Subcutaneous abdominal adipose tissue (tissue), 5 donors: ENCODE data around the gene OTX1.

ENCODE experiments used
- H3K27ac ChIP-seq: one replicate; pipeline ENCODE4 v1.7.0; 2013; ENCODE audit warnings: low read depth, mild to moderate bottlenecking, inconsistent platforms, low read length, moderate library complexity
- H3K27me3 ChIP-seq, 5 donors: one replicate each; pipeline ENCODE4 v1.7.0; 2013; ENCODE audit warnings: low read length in 5 of 5, inconsistent platforms in 1 of 5; ENCODE audit not compliant: control insufficient read depth in 5 of 5, insufficient read depth in 4 of 5
- H3K36me3 ChIP-seq, 5 donors: one replicate each; pipeline ENCODE4 v1.7.0; 2013; ENCODE audit warnings: low read length in 5 of 5; ENCODE audit not compliant: control insufficient read depth in 5 of 5, insufficient read depth in 5 of 5
- H3K4me1 ChIP-seq, 5 donors: one replicate each; pipeline ENCODE4 v1.7.0; 2013; ENCODE audit warnings: low read length in 5 of 5, mild to moderate bottlenecking in 3 of 5, moderate library complexity in 1 of 5; ENCODE audit not compliant: control insufficient read depth in 5 of 5, insufficient read depth in 5 of 5
- H3K4me3 ChIP-seq, 5 donors: one replicate each; pipeline ENCODE4 v1.7.0; 2013; ENCODE audit warnings: low read length in 5 of 5, low read depth in 1 of 5
- H3K9ac ChIP-seq, 5 donors: one replicate each; pipeline ENCODE4 v1.7.0; 2013; ENCODE audit warnings: low read length in 5 of 5, mild to moderate bottlenecking in 4 of 5, moderate library complexity in 3 of 5
- H3K9me3 ChIP-seq, 5 donors: one replicate each; pipeline ENCODE4 v1.7.0; 2013; ENCODE audit warnings: low read length in 5 of 5; ENCODE audit not compliant: control insufficient read depth in 5 of 5
- donor health status: healthy.
- donor health status: healthy.
- donor health status: healthy.
- donor health status: healthy.
- donor health status: healthy.

Gene OTX1

GRCh38 chr2:63050334-63051041, at the start of gene OTX1:
Gene OTX1 (plus strand): TSS chr2:63050830. CDS start chr2:63052991, 2,161 bp downstream.
- Histone ChIP-seq H3K9ac (peak within 1 kb of the TSS in 3 of 5 donors; percentile 6 to 48 (median 35)), H3K36me3 (peaks cover 4 to 12% (median 11%) of the 10 kb centered on the region in 5 donors), H3K27ac (no peak within 1 kb of the TSS), H3K9me3 (peaks cover 0 to under 1% (median 0%) of the 10 kb centered on the region in 5 donors), H3K27me3 (peaks cover 23 to 63% (median 58%) of the 10 kb centered on the region in 5 donors), H3K4me3 (peak within 1 kb of the TSS; percentile 57 to 82 (median 64)), H3K4me1 (peaks cover 0 to 73% (median 56%) of the 10 kb centered on the region in 5 donors)

GRCh38 chr2:63001576-63001975, 49.1 kb upstream of the OTX1 start:
- Histone ChIP-seq H3K27ac (no peak overlapping the region), H3K36me3 (peaks cover 7 to 31% (median 20%) of the 10 kb centered on the region in 5 donors), H3K9ac (no peak overlapping the region), H3K9me3 (no peaks in the 10 kb centered on the region), H3K4me1 (peaks cover 0 to 12% (median 6%) of the 10 kb centered on the region in 5 donors), H3K27me3 (no peaks in the 10 kb centered on the region), H3K4me3 (no peak overlapping the region)

GRCh38 chr2:63003351-63003750, 47.3 kb upstream of the OTX1 start:
- H3K9ac ChIP-seq: no peak overlapping the region
- peaks cover 0 to 29% (median 11%) of the 10 kb centered on the region in 5 donors for H3K36me3 ChIP-seq
- H3K4me3 ChIP-seq: no peak overlapping the region
- no peak overlapping the region for H3K27ac ChIP-seq
- H3K9me3 ChIP-seq: no peaks in the 10 kb centered on the region
- no peaks in the 10 kb centered on the region for H3K27me3 ChIP-seq
- peaks cover 0 to 12% (median 6%) of the 10 kb centered on the region in 5 donors for H3K4me1 ChIP-seq

GRCh38 chr2:63007813-63008458, 42.7 kb upstream of the OTX1 start:
- no peak overlapping the region for H3K27ac ChIP-seq
- no peak overlapping the region for H3K4me3 ChIP-seq
- no peak overlapping the region for H3K9ac ChIP-seq
- peaks cover 0 to 40% (median 9%) of the 10 kb centered on the region in 5 donors for H3K36me3 ChIP-seq
- H3K4me1 ChIP-seq: no peaks in the 10 kb centered on the region
- H3K9me3 ChIP-seq: no peaks in the 10 kb centered on the region
- H3K27me3 ChIP-seq: no peaks in the 10 kb centered on the region

GRCh38 chr2:63008838-63009237, 41.8 kb upstream of the OTX1 start:
- H3K27ac ChIP-seq: no peak overlapping the region
- H3K4me1 ChIP-seq: no peaks in the 10 kb centered on the region
- H3K36me3 ChIP-seq: peaks cover 0 to 42% (median 18%) of the 10 kb centered on the region in 5 donors
- no peaks in the 10 kb centered on the region for H3K27me3 ChIP-seq
- no peak overlapping the region for H3K4me3 ChIP-seq
- no peak overlapping the region for H3K9ac ChIP-seq
- H3K9me3 ChIP-seq: no peaks in the 10 kb centered on the region

GRCh38 chr2:63009490-63009889, 41.1 kb upstream of the OTX1 start:
- H3K36me3 ChIP-seq: peaks cover 0 to 38% (median 19%) of the 10 kb centered on the region in 5 donors
- H3K4me1 ChIP-seq: no peaks in the 10 kb centered on the region
- no peak overlapping the region for H3K27ac ChIP-seq
- H3K9ac ChIP-seq: no peak overlapping the region
- no peaks in the 10 kb centered on the region for H3K27me3 ChIP-seq
- no peaks in the 10 kb centered on the region for H3K9me3 ChIP-seq
- H3K4me3 ChIP-seq: no peak overlapping the region

- no peak overlapping the region for H3K27ac ChIP-seq
- no peaks in the 10 kb centered on the region for H3K27me3 ChIP-seq
- no peak overlapping the region for H3K4me3 ChIP-seq
- H3K36me3 ChIP-seq: peaks cover 3 to 29% (median 22%) of the 10 kb centered on the region in 5 donors
- H3K9me3 ChIP-seq: no peaks in the 10 kb centered on the region
- H3K4me1 ChIP-seq: no peaks in the 10 kb centered on the region
- H3K9ac ChIP-seq: no peak overlapping the region
Observed at GRCh38 chr2:63012541-63012940, 38.1 kb upstream of the OTX1 start.

- Histone ChIP-seq H3K9me3 (no peaks in the 10 kb centered on the region), H3K36me3 (peaks cover 3 to 29% (median 22%) of the 10 kb centered on the region in 5 donors), H3K4me3 (no peak overlapping the region), H3K9ac (no peak overlapping the region), H3K27me3 (no peaks in the 10 kb centered on the region), H3K27ac (no peak overlapping the region), H3K4me1 (no peaks in the 10 kb centered on the region)
Observed at GRCh38 chr2:63013438-63013837, 37.2 kb upstream of the OTX1 start.

- H3K27ac ChIP-seq: no peak overlapping the region
- H3K9me3 ChIP-seq: no peaks in the 10 kb centered on the region
- H3K4me1 ChIP-seq: no peaks in the 10 kb centered on the region
- peaks cover 3 to 23% (median 20%) of the 10 kb centered on the region in 5 donors for H3K36me3 ChIP-seq
- H3K9ac ChIP-seq: no peak overlapping the region
- no peaks in the 10 kb centered on the region for H3K27me3 ChIP-seq
- H3K4me3 ChIP-seq: no peak overlapping the region
Observed at GRCh38 chr2:63015389-63015788, 35.2 kb upstream of the OTX1 start.

GRCh38 chr2:63018439-63018838, 32.2 kb upstream of the OTX1 start:
- H3K4me1 ChIP-seq: no peaks in the 10 kb centered on the region
- no peaks in the 10 kb centered on the region for H3K27me3 ChIP-seq
- peaks cover 8 to 37% (median 20%) of the 10 kb centered on the region in 5 donors for H3K36me3 ChIP-seq
- H3K4me3 ChIP-seq: no peak overlapping the region
- no peak overlapping the region for H3K27ac ChIP-seq
- no peaks in the 10 kb centered on the region for H3K9me3 ChIP-seq
- no peak overlapping the region for H3K9ac ChIP-seq
